Chondrocyte (in vitro differentiated cells): ENCODE data around the gene PARD3B. TPM values are rescaled to one million over a fixed set of nuclear protein-coding genes. Genes with fewer than 3 reads are reported as not detected.

Source experiments
- DNase-seq: peaks from one replicate; pipeline ENCODE4 v3.0.0; 2021; ENCODE audit warnings: mixed read lengths, low spot score
- H3K27ac Mint-ChIP-seq: one replicate; pipeline ENCODE4 v1.8.0; 2021; ENCODE audit warnings: mild to moderate bottlenecking, moderate library complexity, mixed read lengths; ENCODE audit not compliant: unreplicated experiment
- H3K27me3 Mint-ChIP-seq: 2 replicates; pipeline ENCODE4 v1.8.0; 2021; ENCODE audit warnings: low read depth, mixed read lengths
- H3K36me3 Mint-ChIP-seq: 2 replicates; pipeline ENCODE4 v1.8.0; 2021; ENCODE audit warnings: low read depth, mixed read lengths
- H3K4me1 Mint-ChIP-seq: 2 replicates; pipeline ENCODE4 v1.8.0; 2021; ENCODE audit warnings: low read depth, mild to moderate bottlenecking, mixed read lengths
- H3K4me3 Mint-ChIP-seq: one replicate; pipeline ENCODE4 v1.8.0; 2021; ENCODE audit warnings: mild to moderate bottlenecking, moderate library complexity, mixed read lengths; ENCODE audit not compliant: unreplicated experiment
- H3K9me3 Mint-ChIP-seq: 2 replicates; pipeline ENCODE4 v1.8.0; 2021; ENCODE audit warnings: low read depth, mixed read lengths
- CTCF ChIP-seq: fragments of 200-600 bp; sonication (generic); IDR thresholded peaks from 2 replicates; pipeline ENCODE4 v1.5.0; 2021; ENCODE audit warnings: antibody characterized with exemption, mild to moderate bottlenecking, moderate library complexity
- total RNA-seq: library from RNA; stranded (reverse); gene quantifications from 3 replicates; pipeline ENCODE4 v1.2.1, GENCODE V29; 2021

The PARD3B gene
- total RNA-seq, 1 donor from 2014 or later, result 24.9 TPM

GRCh38 chr2:205401511-205401910 is 856.2 kb downstream of the PARD3B start:
- Mint-ChIP-seq H3K4me3 (no peak overlapping the region), H3K27ac (no peak overlapping the region), H3K36me3 (no peaks in the 10 kb centered on the region), H3K4me1 (peaks cover 20% of the 10 kb centered on the region), H3K27me3 (no peaks in the 10 kb centered on the region), H3K9me3 (no peaks in the 10 kb centered on the region)
- no peak for TF ChIP-seq CTCF
- no peak for DNase-seq

- Mint-ChIP-seq H3K27me3 (no peaks in the 10 kb centered on the region), H3K27ac (no peak overlapping the region), H3K4me3 (no peak overlapping the region), H3K36me3 (no peaks in the 10 kb centered on the region), H3K4me1 (peaks cover 22% of the 10 kb centered on the region), H3K9me3 (no peaks in the 10 kb centered on the region)
- DNase-seq, result no peak
- no peak for TF ChIP-seq CTCF
These were observed 856.7 kb downstream of the PARD3B start for GRCh38 chr2:205402011-205402410.

DNA sequence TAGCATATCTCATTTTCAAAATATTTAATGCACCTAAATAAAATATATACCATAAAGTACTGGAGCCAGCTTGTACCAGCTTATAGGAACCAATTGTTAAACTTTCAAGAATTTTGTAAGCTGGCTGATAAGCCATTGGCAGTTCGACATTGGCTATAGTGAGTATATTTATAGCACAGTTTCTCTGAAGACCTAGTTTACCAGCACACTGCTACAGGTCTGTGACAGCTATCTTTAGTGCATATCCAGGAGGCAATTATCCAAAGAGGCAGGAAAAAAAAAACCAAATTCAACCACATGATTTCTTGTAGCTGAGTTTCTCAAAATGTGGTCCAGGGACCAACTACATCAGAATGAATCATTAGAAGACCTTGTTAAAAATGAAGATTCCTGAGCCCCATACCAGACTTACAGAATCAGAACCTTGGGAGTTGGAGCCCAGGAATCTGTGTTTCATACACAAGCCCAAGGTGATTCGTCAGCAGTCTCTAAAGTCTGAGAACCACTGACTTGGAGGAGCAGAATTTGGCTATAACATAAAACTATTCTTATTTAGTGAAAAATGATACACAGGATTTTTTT is 858.1 kb downstream of the PARD3B start:
- Mint-ChIP-seq H3K4me1 (peaks cover 33% of the 10 kb centered on the region), H3K27me3 (no peaks in the 10 kb centered on the region), H3K9me3 (no peaks in the 10 kb centered on the region), H3K36me3 (no peaks in the 10 kb centered on the region), H3K4me3 (no peak overlapping the region), H3K27ac (no peak overlapping the region)
- no peak for TF ChIP-seq CTCF
- DNase-seq, result no peak

GRCh38 chr2:205405194-205405593 is 859.9 kb downstream of the PARD3B start:
- no peaks in the 10 kb centered on the region for H3K9me3 Mint-ChIP-seq
- H3K4me1 Mint-ChIP-seq, result peaks cover 46% of the 10 kb centered on the region
- no peak for DNase-seq
- peak overlapping the region; percentile 18 for H3K27ac Mint-ChIP-seq
- no peak for TF ChIP-seq CTCF
- no peaks in the 10 kb centered on the region for H3K36me3 Mint-ChIP-seq
- H3K4me3 Mint-ChIP-seq, result no peak overlapping the region
- H3K27me3 Mint-ChIP-seq, result no peaks in the 10 kb centered on the region

DNA sequence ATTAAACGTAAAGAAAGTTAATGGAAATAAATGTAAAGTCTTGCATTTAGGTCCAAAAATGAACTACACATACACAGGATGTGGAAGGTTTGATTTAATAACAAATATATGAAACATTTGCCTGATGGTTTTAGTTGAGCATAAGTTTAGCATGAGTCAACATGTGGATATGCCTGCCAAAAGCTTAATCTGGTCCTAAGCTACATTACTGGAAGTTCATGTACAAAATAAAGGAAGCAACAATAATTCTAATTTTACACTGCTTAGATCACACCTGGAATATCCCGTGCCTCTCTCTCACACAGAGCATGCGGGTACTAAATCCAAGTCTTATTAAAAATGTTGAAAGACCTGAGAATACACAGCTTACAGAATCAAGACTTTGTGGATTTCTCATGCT is 860.5 kb downstream of the PARD3B start:
- no peak for DNase-seq
- Mint-ChIP-seq H3K36me3 (no peaks in the 10 kb centered on the region), H3K27me3 (no peaks in the 10 kb centered on the region), H3K4me3 (no peak overlapping the region), H3K9me3 (no peaks in the 10 kb centered on the region), H3K4me1 (peaks cover 49% of the 10 kb centered on the region), H3K27ac (peak overlapping the region; percentile 5)
- no peak for TF ChIP-seq CTCF
